Right atrium auricular region (tissue), 2 donors: ENCODE results near the gene DPP6. TPM values are rescaled to one million over a fixed set of nuclear protein-coding genes. Genes with fewer than 3 reads are reported as not detected.

Experiments
- DNase-seq: peaks from one replicate; pipeline ENCODE4 v3.0.0-alpha.2; 2019; ENCODE audit warnings: low spot score
- H3K27ac ChIP-seq, 2 donors: fragments of 200-600 bp; sonication (generic); 1 replicate in 1 of 2; 2 replicates in 1 of 2; pipeline ENCODE4 v1.5.1; 2016 to 2019
- H3K27me3 ChIP-seq, 2 donors: fragments of 200-600 bp; sonication (generic); one replicate each; pipeline versions ENCODE4 v1.5.1 to v1.6.0; 2017 to 2019
- H3K36me3 ChIP-seq: fragments of 200-600 bp; sonication (generic); one replicate; pipeline ENCODE4 v1.5.1; 2016
- H3K4me1 ChIP-seq, 2 donors: fragments of 200-600 bp; sonication (generic); one replicate each; pipeline versions ENCODE4 v1.5.1 to v1.6.0; 2017 to 2019
- H3K4me3 ChIP-seq, 2 donors: fragments of 200-600 bp; sonication (generic); 1 replicate in 1 of 2; 2 replicates in 1 of 2; pipeline ENCODE4 v1.5.1; 2017 to 2019; ENCODE audit warnings: mild to moderate bottlenecking in 1 of 2, moderate library complexity in 1 of 2
- H3K9me3 ChIP-seq, 2 donors: fragments of 200-600 bp; sonication (generic); one replicate each; pipeline ENCODE4 v1.5.1; 2019
- total RNA-seq, 2 donors: library from RNA; depleted of rRNA; stranded (reverse); fragments of >200 nt; gene quantifications; one replicate each; pipeline ENCODE4 v1.1.0, GENCODE V29; 2016
- TF ChIP-seq, protein P1 (sequence below), 2 donors: fragments of 200-600 bp; sonication (generic); IDR thresholded peaks; one replicate each; pipeline ENCODE4 v1.5.1; 2019; ENCODE audit warnings: antibody characterized with exemption in 2 of 2

The DPP6 gene
- total RNA-seq, 2 donors from 2014 or later, result 0.35 to 0.85 TPM

DNA sequence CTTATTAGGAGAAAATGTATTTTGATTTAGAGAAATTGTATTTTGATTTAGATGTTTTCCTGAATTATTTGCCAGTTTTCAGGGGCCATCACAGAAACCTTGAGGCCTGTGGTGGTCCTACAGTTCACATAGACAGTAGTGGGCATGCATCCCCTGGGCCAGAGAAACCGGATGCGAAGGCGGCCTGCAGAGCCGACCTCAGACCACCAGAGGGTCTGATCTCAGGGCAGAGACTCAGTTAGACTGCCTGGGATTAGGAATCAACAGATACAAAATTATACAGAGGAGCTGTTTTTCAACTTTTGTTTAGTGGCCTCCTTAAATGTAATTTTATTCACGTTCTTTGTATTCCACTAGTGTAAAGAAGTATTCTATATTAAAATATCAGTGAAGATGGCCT is 792.3 kb downstream of the DPP6 start:
- H3K4me1 ChIP-seq, result no peaks in the 10 kb centered on the region
- no peak overlapping the region for H3K27ac ChIP-seq
- no peak for DNase-seq
- H3K27me3 ChIP-seq, result no peaks in the 10 kb centered on the region
- no peaks in the 10 kb centered on the region for H3K9me3 ChIP-seq
- TF ChIP-seq, protein P1, sequence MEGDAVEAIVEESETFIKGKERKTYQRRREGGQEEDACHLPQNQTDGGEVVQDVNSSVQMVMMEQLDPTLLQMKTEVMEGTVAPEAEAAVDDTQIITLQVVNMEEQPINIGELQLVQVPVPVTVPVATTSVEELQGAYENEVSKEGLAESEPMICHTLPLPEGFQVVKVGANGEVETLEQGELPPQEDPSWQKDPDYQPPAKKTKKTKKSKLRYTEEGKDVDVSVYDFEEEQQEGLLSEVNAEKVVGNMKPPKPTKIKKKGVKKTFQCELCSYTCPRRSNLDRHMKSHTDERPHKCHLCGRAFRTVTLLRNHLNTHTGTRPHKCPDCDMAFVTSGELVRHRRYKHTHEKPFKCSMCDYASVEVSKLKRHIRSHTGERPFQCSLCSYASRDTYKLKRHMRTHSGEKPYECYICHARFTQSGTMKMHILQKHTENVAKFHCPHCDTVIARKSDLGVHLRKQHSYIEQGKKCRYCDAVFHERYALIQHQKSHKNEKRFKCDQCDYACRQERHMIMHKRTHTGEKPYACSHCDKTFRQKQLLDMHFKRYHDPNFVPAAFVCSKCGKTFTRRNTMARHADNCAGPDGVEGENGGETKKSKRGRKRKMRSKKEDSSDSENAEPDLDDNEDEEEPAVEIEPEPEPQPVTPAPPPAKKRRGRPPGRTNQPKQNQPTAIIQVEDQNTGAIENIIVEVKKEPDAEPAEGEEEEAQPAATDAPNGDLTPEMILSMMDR (IDR thresholded peaks at IDR 0.05), result no peak
- H3K4me3 ChIP-seq, result no peak overlapping the region
- no peaks in the 10 kb centered on the region for H3K36me3 ChIP-seq

DNA sequence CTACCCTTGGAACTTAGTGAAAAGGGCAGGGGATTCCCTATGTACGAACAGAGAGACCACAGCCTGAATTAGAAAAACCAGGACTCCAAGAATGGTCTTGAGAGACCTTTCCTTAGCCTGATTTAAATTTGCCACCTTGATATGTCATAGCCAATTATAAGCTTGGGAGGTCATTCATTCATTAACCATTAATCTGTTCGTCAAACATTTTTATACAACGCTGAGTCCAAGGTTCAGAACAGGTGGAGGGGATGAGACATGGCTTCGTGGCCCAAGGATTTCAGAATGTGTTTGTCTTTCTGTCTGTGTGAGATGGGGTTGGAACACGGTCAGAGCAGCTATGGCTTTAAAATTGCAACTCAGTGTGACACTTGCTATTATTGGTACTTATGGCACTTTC is 792.8 kb downstream of the DPP6 start:
- no peaks in the 10 kb centered on the region for H3K36me3 ChIP-seq
- H3K9me3 ChIP-seq, result no peaks in the 10 kb centered on the region
- no peak overlapping the region for H3K27ac ChIP-seq
- TF ChIP-seq, protein P1 (IDR thresholded peaks at IDR 0.05), result no peak
- DNase-seq, result no peak
- H3K27me3 ChIP-seq, result no peaks in the 10 kb centered on the region
- H3K4me3 ChIP-seq, result no peak overlapping the region
- no peaks in the 10 kb centered on the region for H3K4me1 ChIP-seq

DNA sequence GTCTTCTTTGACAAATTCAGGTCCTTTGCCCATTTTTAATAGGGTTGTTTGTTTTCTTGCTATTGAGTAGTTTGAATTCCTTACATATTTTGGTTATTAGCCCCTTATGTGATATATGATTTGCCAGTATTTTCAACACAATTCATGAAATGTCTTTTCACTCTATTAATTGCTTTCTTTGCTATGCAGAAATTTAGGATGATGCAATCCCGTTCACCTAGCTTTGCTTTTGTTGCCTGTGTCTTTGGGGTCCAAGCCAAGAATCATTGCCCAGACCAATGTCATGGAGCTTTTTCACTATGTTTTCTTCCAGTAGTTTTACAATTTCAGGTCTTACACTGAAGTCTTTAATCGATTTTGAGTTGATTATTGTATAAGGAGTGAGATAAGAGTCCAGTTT is 796.3 kb downstream of the DPP6 start:
- Histone ChIP-seq H3K27me3 (no peaks in the 10 kb centered on the region), H3K4me1 (no peaks in the 10 kb centered on the region), H3K36me3 (no peaks in the 10 kb centered on the region), H3K9me3 (peaks cover 0 to 7% of the 10 kb centered on the region in 2 donors), H3K27ac (no peak overlapping the region), H3K4me3 (no peak overlapping the region)
- TF ChIP-seq, protein P1 (IDR thresholded peaks at IDR 0.05), result no peak
- DNase-seq, result no peak

DNA sequence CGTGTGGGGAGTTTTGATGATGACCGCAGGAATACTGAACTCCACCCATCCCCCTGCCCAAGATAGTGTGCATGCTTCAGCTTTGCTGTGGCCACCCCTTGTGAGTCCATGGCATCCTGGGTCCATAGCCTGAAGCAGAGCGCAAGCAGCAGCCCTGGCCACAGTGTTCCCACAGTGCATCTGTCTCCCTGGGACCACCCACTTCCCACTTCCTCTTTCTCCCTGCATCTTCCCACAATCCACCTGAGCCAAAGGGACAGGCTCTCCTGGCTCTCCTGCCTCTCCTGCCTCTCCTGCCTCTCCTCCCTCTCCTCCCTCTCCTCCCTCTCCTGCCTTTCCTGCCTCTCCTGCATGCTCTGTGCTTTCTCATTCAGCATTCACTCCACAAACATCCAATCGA is 800.0 kb downstream of the DPP6 start:
- H3K4me1 ChIP-seq, result no peaks in the 10 kb centered on the region
- no peak for DNase-seq
- no peaks in the 10 kb centered on the region for H3K36me3 ChIP-seq
- H3K9me3 ChIP-seq, result peaks cover 0 to 7% of the 10 kb centered on the region in 2 donors
- H3K4me3 ChIP-seq, result no peak overlapping the region
- TF ChIP-seq, protein P1 (IDR thresholded peaks at IDR 0.05), result no peak
- H3K27ac ChIP-seq, result no peak overlapping the region
- no peaks in the 10 kb centered on the region for H3K27me3 ChIP-seq

DNA sequence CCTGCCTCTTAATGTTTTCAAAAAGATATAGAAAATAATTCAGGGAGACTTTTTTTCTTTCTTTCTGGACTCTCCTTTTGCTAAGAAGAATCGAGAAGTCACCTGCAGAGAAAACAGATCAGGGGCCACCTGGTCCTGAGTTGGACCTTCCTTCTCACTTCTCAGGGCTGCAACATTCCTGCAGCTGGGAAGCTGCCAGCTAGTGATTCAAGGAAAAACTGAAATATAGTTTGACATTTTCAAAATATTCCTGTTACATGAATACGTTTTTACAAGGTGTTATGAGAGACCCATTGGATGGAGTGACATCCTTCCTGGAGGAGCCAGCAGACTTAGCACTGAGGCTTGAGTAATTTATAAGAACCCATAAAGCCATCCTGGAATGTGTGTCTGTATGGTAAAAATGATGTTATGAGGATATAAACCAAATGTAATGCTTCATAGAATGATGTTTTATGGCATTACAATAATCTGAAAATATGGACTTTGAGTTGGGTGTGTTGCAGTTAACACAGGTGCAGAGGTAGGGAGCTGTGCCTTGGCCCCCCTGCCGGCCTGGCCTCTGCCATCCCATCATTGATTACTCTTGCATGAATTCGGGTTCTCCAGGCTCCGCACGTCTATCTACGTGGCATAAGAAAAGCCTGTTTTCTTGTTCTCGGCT is 801.0 kb downstream of the DPP6 start:
- Histone ChIP-seq H3K27me3 (no peaks in the 10 kb centered on the region), H3K4me3 (no peak overlapping the region), H3K4me1 (no peaks in the 10 kb centered on the region)

More for the DNA sequence above, 801.0 kb downstream of the DPP6 start:
- TF ChIP-seq, protein P1 (IDR thresholded peaks at IDR 0.05), result no peak
- Histone ChIP-seq H3K36me3 (no peaks in the 10 kb centered on the region), H3K9me3 (peaks cover 0 to 7% of the 10 kb centered on the region in 2 donors), H3K27ac (no peak overlapping the region)
- no peak for DNase-seq
